ENCODE results near the gene ANKFN1. TPM values are rescaled to one million over a fixed set of nuclear protein-coding genes. Genes with fewer than 3 reads are reported as not detected.

Gene ANKFN1
- total RNA-seq, 1 donor from 2014 or later, result not detected

- H3K27ac Mint-ChIP-seq (ENCODE audit: unreplicated experiment), result no peak overlapping the region
- TF ChIP-seq EZH2 (IDR thresholded peaks at IDR 0.05; ENCODE audit: insufficient read depth, low read length) (no peak), CTCF (IDR thresholded peaks at IDR 0.05; ENCODE audit: insufficient read depth, low read depth, low read length) (no peak)
- Histone ChIP-seq H3K27ac (ENCODE audit: low read depth, low read length) (no peak overlapping the region), H3K4me3 (ENCODE audit: insufficient read depth, low read depth, low read length) (no peak overlapping the region), H3K9ac (ENCODE audit: low read length) (no peak overlapping the region), H3K36me3 (ENCODE audit: insufficient read depth, low read length) (no peaks in the 10 kb centered on the region), H3K79me2 (ENCODE audit: insufficient read depth, low read length) (no peaks in the 10 kb centered on the region), H2AFZ (ENCODE audit: low read depth, low read length) (no peak overlapping the region), H4K20me1 (ENCODE audit: insufficient read depth, low read length) (no peaks in the 10 kb centered on the region), H3K9me3 (ENCODE audit: insufficient read depth, low read depth, low read length) (no peaks in the 10 kb centered on the region), H3K27me3 (ENCODE audit: insufficient read depth, low read length) (no peaks in the 10 kb centered on the region), H3K4me1 (ENCODE audit: insufficient read depth, low read length) (no peaks in the 10 kb centered on the region), H3K4me2 (ENCODE audit: low read length) (peak overlapping the region; percentile 25)
- no peaks in the 10 kb centered on the region for H3K36me3 Mint-ChIP-seq (ENCODE audit: low read depth, unreplicated experiment)
- FAIRE-seq (no peak), DNase-seq (ENCODE audit: low read depth) (peak; percentile 68)
- no peaks in the 10 kb centered on the region for H3K27me3 Mint-ChIP-seq (ENCODE audit: low read depth, unreplicated experiment)
- H3K9me3 Mint-ChIP-seq (ENCODE audit: unreplicated experiment), result no peaks in the 10 kb centered on the region
- no peak overlapping the region for H3K4me3 Mint-ChIP-seq (ENCODE audit: unreplicated experiment)
- H3K4me1 Mint-ChIP-seq (ENCODE audit: low read depth, unreplicated experiment), result peaks cover 20% of the 10 kb centered on the region
These were observed 22.8 kb downstream of the ANKFN1 start for GRCh38 chr17:56176091-56176490.

GRCh38 chr17:56177361-56177760, 24.1 kb downstream of the ANKFN1 start:
- H3K4me3 ChIP-seq (ENCODE audit: insufficient read depth, low read depth, low read length), result no peak overlapping the region
- H3K4me1 Mint-ChIP-seq (ENCODE audit: low read depth, unreplicated experiment), result peaks cover 20% of the 10 kb centered on the region
- H3K9me3 Mint-ChIP-seq (ENCODE audit: unreplicated experiment), result no peaks in the 10 kb centered on the region
- no peaks in the 10 kb centered on the region for H3K27me3 ChIP-seq (ENCODE audit: insufficient read depth, low read length)
- H2AFZ ChIP-seq (ENCODE audit: low read depth, low read length), result no peak overlapping the region
- no peaks in the 10 kb centered on the region for H3K27me3 Mint-ChIP-seq (ENCODE audit: low read depth, unreplicated experiment)
- H3K36me3 ChIP-seq (ENCODE audit: insufficient read depth, low read length), result no peaks in the 10 kb centered on the region
- TF ChIP-seq EZH2 (IDR thresholded peaks at IDR 0.05; ENCODE audit: insufficient read depth, low read length) (no peak), CTCF (IDR thresholded peaks at IDR 0.05; ENCODE audit: insufficient read depth, low read depth, low read length) (no peak)
- DNase-seq (ENCODE audit: low read depth) (no peak), FAIRE-seq (no peak)
- no peaks in the 10 kb centered on the region for H3K36me3 Mint-ChIP-seq (ENCODE audit: low read depth, unreplicated experiment)
- no peak overlapping the region for H3K27ac Mint-ChIP-seq (ENCODE audit: unreplicated experiment)
- no peaks in the 10 kb centered on the region for H3K9me3 ChIP-seq (ENCODE audit: insufficient read depth, low read depth, low read length)
- H3K79me2 ChIP-seq (ENCODE audit: insufficient read depth, low read length), result no peaks in the 10 kb centered on the region
- H3K4me1 ChIP-seq (ENCODE audit: insufficient read depth, low read length), result no peaks in the 10 kb centered on the region
- H3K9ac ChIP-seq (ENCODE audit: low read length), result no peak overlapping the region
- no peak overlapping the region for H3K4me3 Mint-ChIP-seq (ENCODE audit: unreplicated experiment)
- no peaks in the 10 kb centered on the region for H4K20me1 ChIP-seq (ENCODE audit: insufficient read depth, low read length)
- no peak overlapping the region for H3K27ac ChIP-seq (ENCODE audit: low read depth, low read length)
- no peak overlapping the region for H3K4me2 ChIP-seq (ENCODE audit: low read length)

- H3K79me2 ChIP-seq (ENCODE audit: insufficient read depth, low read length), result no peaks in the 10 kb centered on the region
- no peaks in the 10 kb centered on the region for H4K20me1 ChIP-seq (ENCODE audit: insufficient read depth, low read length)
- H3K27ac Mint-ChIP-seq (ENCODE audit: unreplicated experiment), result no peak overlapping the region
- no peak overlapping the region for H3K9ac ChIP-seq (ENCODE audit: low read length)
- H3K4me3 Mint-ChIP-seq (ENCODE audit: unreplicated experiment), result no peak overlapping the region
- peaks cover 20% of the 10 kb centered on the region for H3K4me1 Mint-ChIP-seq (ENCODE audit: low read depth, unreplicated experiment)
- H3K4me3 ChIP-seq (ENCODE audit: insufficient read depth, low read depth, low read length), result no peak overlapping the region
- H3K27me3 ChIP-seq (ENCODE audit: insufficient read depth, low read length), result no peaks in the 10 kb centered on the region
- no peaks in the 10 kb centered on the region for H3K9me3 Mint-ChIP-seq (ENCODE audit: unreplicated experiment)
- FAIRE-seq, result no peak
- no peak overlapping the region for H3K4me2 ChIP-seq (ENCODE audit: low read length)
- H3K27me3 Mint-ChIP-seq (ENCODE audit: low read depth, unreplicated experiment), result no peaks in the 10 kb centered on the region
- no peaks in the 10 kb centered on the region for H3K36me3 Mint-ChIP-seq (ENCODE audit: low read depth, unreplicated experiment)
- no peak for DNase-seq (ENCODE audit: low read depth)
- no peak overlapping the region for H3K27ac ChIP-seq (ENCODE audit: low read depth, low read length)
- H3K4me1 ChIP-seq (ENCODE audit: insufficient read depth, low read length), result no peaks in the 10 kb centered on the region
- H3K36me3 ChIP-seq (ENCODE audit: insufficient read depth, low read length), result no peaks in the 10 kb centered on the region
- H3K9me3 ChIP-seq (ENCODE audit: insufficient read depth, low read depth, low read length), result no peaks in the 10 kb centered on the region
- no peak overlapping the region for H2AFZ ChIP-seq (ENCODE audit: low read depth, low read length)
- TF ChIP-seq CTCF (IDR thresholded peaks at IDR 0.05; ENCODE audit: insufficient read depth, low read depth, low read length) (no peak), EZH2 (IDR thresholded peaks at IDR 0.05; ENCODE audit: insufficient read depth, low read length) (no peak)
These were observed 24.9 kb downstream of the ANKFN1 start for GRCh38 chr17:56178203-56178602.
